Thyroid gland (tissue), 4 donors: Measurements from ENCODE around the gene ISL2. TPM values are rescaled to one million over a fixed set of nuclear protein-coding genes. Genes with fewer than 3 reads are reported as not detected.

Source experiments
- DNase-seq, 2 donors: peaks; one replicate each; pipeline ENCODE4 v3.0.0-alpha.2; 2019
- H3K27ac ChIP-seq, 3 donors: fragments of 200-600 bp; sonication (generic); 1 replicate in 2 of 3; 2 replicates in 1 of 3; pipeline ENCODE4 v1.5.1; 2016 to 2019; ENCODE audit warnings: mild to moderate bottlenecking in 1 of 3, moderate library complexity in 1 of 3
- H3K27me3 ChIP-seq: fragments of 200-600 bp; sonication (generic); one replicate; pipeline ENCODE4 v1.5.1; 2019
- H3K36me3 ChIP-seq, 2 donors: fragments of 200-600 bp; sonication (generic); one replicate each; pipeline ENCODE4 v1.5.1; 2016 to 2019
- H3K4me1 ChIP-seq, 2 donors: fragments of 200-600 bp; sonication (generic); one replicate each; pipeline ENCODE4 v1.5.1; 2017 to 2019
- H3K4me3 ChIP-seq, 3 donors: fragments of 200-600 bp; sonication (generic); replicated peaks in 1 of 3; 1 replicate in 2 of 3; 2 replicates in 1 of 3; pipeline ENCODE4 v1.5.1; 2016; ENCODE audit warnings: mild to moderate bottlenecking in 1 of 3
- H3K9me3 ChIP-seq: fragments of 200-600 bp; sonication (generic); one replicate; pipeline ENCODE4 v1.5.1; 2017
- POLR2A ChIP-seq, 2 donors: fragments of 450-650 bp; IDR thresholded peaks; one replicate each; pipeline ENCODE4 v1.6.1; 2017; ENCODE audit warnings: antibody characterized with exemption in 2 of 2, mild to moderate bottlenecking in 2 of 2, moderate library complexity in 1 of 2
- WGBS, 2 donors: methylation state at CpG; one replicate each; pipeline ENCODE4 v1.1.5; 2017; 5-methylcytosine and 5-hydroxymethylcytosine counted together
- intact Hi-C: fragments of 100-400 bp; cut with DNase I; formaldehyde crosslinking; loops from one replicate; pipeline ENCODE4 v1.15.1; 2023
- total RNA-seq, 4 donors: library from RNA; depleted of rRNA; stranded (reverse); fragments of >200 nt; gene quantifications; one replicate each; pipeline ENCODE4 v1.2.3, GENCODE V29; 2016
- TF ChIP-seq, protein P1 (sequence below), 6 experiments: fragments of 200-600 bp in 3 of 6; fragments of 450-650 bp in 3 of 6; sonication (generic) in 3 of 6; IDR thresholded peaks; one replicate each; pipeline ENCODE4 v1.5.1; 2016 to 2019; ENCODE audit warnings: antibody characterized with exemption in 6 of 6, mild to moderate bottlenecking in 2 of 6, inconsistent platforms in 1 of 6, moderate library complexity in 1 of 6

The ISL2 gene
- total RNA-seq, 4 donors from 2014 or later, result not detected

GRCh38 chr15:76327191-76328105 is 9.1 kb upstream of the ISL2 start:
- no peak for TF ChIP-seq POLR2A (IDR thresholded peaks at IDR 0.05)
- TF ChIP-seq, protein P1, sequence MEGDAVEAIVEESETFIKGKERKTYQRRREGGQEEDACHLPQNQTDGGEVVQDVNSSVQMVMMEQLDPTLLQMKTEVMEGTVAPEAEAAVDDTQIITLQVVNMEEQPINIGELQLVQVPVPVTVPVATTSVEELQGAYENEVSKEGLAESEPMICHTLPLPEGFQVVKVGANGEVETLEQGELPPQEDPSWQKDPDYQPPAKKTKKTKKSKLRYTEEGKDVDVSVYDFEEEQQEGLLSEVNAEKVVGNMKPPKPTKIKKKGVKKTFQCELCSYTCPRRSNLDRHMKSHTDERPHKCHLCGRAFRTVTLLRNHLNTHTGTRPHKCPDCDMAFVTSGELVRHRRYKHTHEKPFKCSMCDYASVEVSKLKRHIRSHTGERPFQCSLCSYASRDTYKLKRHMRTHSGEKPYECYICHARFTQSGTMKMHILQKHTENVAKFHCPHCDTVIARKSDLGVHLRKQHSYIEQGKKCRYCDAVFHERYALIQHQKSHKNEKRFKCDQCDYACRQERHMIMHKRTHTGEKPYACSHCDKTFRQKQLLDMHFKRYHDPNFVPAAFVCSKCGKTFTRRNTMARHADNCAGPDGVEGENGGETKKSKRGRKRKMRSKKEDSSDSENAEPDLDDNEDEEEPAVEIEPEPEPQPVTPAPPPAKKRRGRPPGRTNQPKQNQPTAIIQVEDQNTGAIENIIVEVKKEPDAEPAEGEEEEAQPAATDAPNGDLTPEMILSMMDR (IDR thresholded peaks at IDR 0.05), result no peak
- WGBS, 2 donors, result 89 to 91% methylated on average over 8 of the region's 8 CpGs
- Histone ChIP-seq H3K27ac (no peak overlapping the region), H3K4me3 (no peak overlapping the region), H3K36me3 (no peaks in the 10 kb centered on the region), H3K27me3 (no peaks in the 10 kb centered on the region), H3K4me1 (no peaks in the 10 kb centered on the region), H3K9me3 (no peaks in the 10 kb centered on the region)
- DNase-seq, result no peak
- intact Hi-C loops, result no loop called here

- WGBS, 2 donors, result 84 to 90% methylated on average over 8 of the region's 8 CpGs
- no peaks in the 10 kb centered on the region for H3K4me1 ChIP-seq
- no peak overlapping the region for H3K27ac ChIP-seq
- no peak for TF ChIP-seq POLR2A (IDR thresholded peaks at IDR 0.05)
- TF ChIP-seq, protein P1 (IDR thresholded peaks at IDR 0.05), result no peak
- no peaks in the 10 kb centered on the region for H3K36me3 ChIP-seq
- no peaks in the 10 kb centered on the region for H3K9me3 ChIP-seq
- H3K4me3 ChIP-seq, result no peak overlapping the region
- intact Hi-C loops, result no loop called here
- H3K27me3 ChIP-seq, result no peaks in the 10 kb centered on the region
- DNase-seq, result no peak
These were observed 8.4 kb upstream of the ISL2 start for GRCh38 chr15:76328106-76328696.

DNA sequence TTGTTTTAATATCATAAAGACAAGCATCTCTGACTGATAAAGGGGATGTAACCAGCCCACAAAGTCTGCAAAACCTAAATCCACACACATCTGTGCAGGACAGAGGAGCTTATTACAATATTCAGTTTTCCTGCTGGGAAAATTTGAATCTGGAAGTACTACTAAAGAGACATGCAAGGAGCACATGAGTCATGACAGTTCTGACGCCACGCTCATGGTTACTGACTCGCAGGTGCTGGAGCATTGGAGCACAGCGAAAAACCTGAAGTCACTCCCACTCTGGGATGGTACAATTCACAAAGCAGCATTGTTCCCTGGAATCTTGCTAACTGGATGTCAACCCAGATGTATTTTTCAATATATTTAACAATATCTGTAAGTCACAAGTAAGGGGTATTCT is 7.6 kb upstream of the ISL2 start:
- intact Hi-C loops, result no loop called here
- H3K4me1 ChIP-seq, result no peaks in the 10 kb centered on the region
- no peak overlapping the region for H3K27ac ChIP-seq
- DNase-seq, result no peak
- 84 to 89% methylated on average over 4 of the region's 4 CpGs for WGBS, 2 donors
- TF ChIP-seq, protein P1 (IDR thresholded peaks at IDR 0.05), result no peak
- TF ChIP-seq POLR2A (IDR thresholded peaks at IDR 0.05), result no peak
- H3K4me3 ChIP-seq, result no peak overlapping the region
- H3K27me3 ChIP-seq, result no peaks in the 10 kb centered on the region
- H3K9me3 ChIP-seq, result no peaks in the 10 kb centered on the region
- no peaks in the 10 kb centered on the region for H3K36me3 ChIP-seq

DNA sequence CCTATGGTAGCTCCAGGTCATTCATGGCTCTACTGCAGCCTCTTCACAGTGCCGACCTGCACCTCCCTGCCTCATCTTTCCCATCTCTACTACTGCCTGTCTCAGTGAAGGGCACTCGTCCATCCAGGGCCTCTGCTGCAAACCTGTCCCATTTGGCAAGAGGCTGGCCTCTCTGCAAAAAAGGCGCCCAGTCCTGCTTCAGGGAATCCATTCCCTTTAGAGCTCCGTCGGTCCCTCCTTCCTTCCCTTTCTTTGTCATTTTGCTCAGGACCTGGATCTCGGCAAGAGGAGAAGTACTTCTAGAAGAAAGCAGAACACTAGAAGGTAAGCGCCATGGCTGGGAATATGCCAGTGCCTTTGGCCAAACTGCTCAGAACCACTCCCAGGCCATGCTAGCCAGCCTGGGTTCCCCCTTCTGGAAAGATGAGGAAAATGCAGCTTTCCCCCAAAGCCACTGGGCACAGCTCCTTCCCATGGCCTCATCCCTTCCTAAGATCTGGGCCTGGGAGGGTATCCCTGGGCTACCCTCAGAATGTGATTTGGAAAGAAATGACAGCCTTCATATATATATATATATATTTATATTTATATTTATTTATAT is 6.4 kb upstream of the ISL2 start:
- intact Hi-C loops, result no loop called here
- WGBS, 2 donors, result 55 to 56% methylated on average over 7 of the region's 7 CpGs
- peaks cover 11% of the 10 kb centered on the region for H3K27me3 ChIP-seq

More for the DNA sequence above, 6.4 kb upstream of the ISL2 start:
- no peak for TF ChIP-seq POLR2A (IDR thresholded peaks at IDR 0.05)
- TF ChIP-seq, protein P1 (IDR thresholded peaks at IDR 0.05), result peak in 5 of 6 experiments; percentile 40 to 55 (median 46)
- Histone ChIP-seq H3K36me3 (no peaks in the 10 kb centered on the region), H3K4me3 (no peak overlapping the region), H3K9me3 (no peaks in the 10 kb centered on the region), H3K27ac (no peak overlapping the region), H3K4me1 (no peaks in the 10 kb centered on the region)
- DNase-seq, result peak; percentile 68 to 69
